Measurements from ENCODE around the gene C17orf107. TPM values are rescaled to one million over a fixed set of nuclear protein-coding genes. Genes with fewer than 3 reads are reported as not detected.

The C17orf107 gene
- polyA plus RNA-seq, 1 donor (not counting 4 experiments of a cell fraction or from before 2014, with no cell fraction given): 0.33 TPM

GRCh38 chr17:4928881-4929280 lies 29.5 kb downstream of the C17orf107 start:
- H3K9me3 ChIP-seq (ENCODE audit: control insufficient read depth, low read depth, low read length): no peaks in the 10 kb centered on the region
- dilution Hi-C loops (cut with MboI; ENCODE audit: extremely low pct_ligation_motif_present, low sequenced_read_pairs): no loop called here
- no peaks in the 10 kb centered on the region for H3K79me2 ChIP-seq (ENCODE audit: control insufficient read depth, insufficient read depth, low read length)
- DNase-seq (ENCODE audit: low read depth, low spot score): no peak
- H4K20me1 ChIP-seq (ENCODE audit: control insufficient read depth, extremely low read depth, insufficient read depth, low read length): no peaks in the 10 kb centered on the region
- no peak for TF ChIP-seq CTCF (optimal IDR thresholded peaks at IDR 0.05 in 1 of 3, IDR thresholded peaks at IDR 0.05 in 1 of 3, conservative IDR thresholded peaks at IDR 0.05 in 1 of 3; ENCODE audit: extremely low read depth in 1 of 3, insufficient read depth in 2 of 3, low read length in 3 of 3)
- TF ChIP-seq EZH2 (IDR thresholded peaks at IDR 0.05; ENCODE audit: low read length): no peak
- no peaks in the 10 kb centered on the region for H3K27me3 ChIP-seq (ENCODE audit: control insufficient read depth, extremely low read depth, insufficient read depth, low read length)
- H3K27ac ChIP-seq (ENCODE audit: control insufficient read depth, insufficient read depth, low read length): no peak overlapping the region
- no peak overlapping the region for H2AFZ ChIP-seq (ENCODE audit: control insufficient read depth, low read length)
- H3K4me2 ChIP-seq (ENCODE audit: control insufficient read depth, extremely low read depth, insufficient read depth, low read depth, low read length): no peak overlapping the region
- H3K4me3 ChIP-seq (ENCODE audit: control insufficient read depth in 2 of 3, extremely low read depth in 1 of 3, insufficient read depth in 2 of 3, low read depth in 1 of 3, low read length in 3 of 3): no peak overlapping the region
- peaks cover 0 to 7% of the 10 kb centered on the region in 2 experiments for H3K36me3 ChIP-seq (ENCODE audit: control insufficient read depth in 2 of 2, extremely low read depth in 1 of 2, insufficient read depth in 2 of 2, low read length in 2 of 2)
- no peak overlapping the region for H3K9ac ChIP-seq (ENCODE audit: control insufficient read depth, extremely low read depth, insufficient read depth, low read length)
- no peaks in the 10 kb centered on the region for H3K9me1 ChIP-seq (ENCODE audit: control insufficient read depth, extremely low read depth, insufficient read depth, low read length)
- no peak for FAIRE-seq
- no peaks in the 10 kb centered on the region for H3K4me1 ChIP-seq (ENCODE audit: control insufficient read depth, extremely low read depth, insufficient read depth, low read length)

- H3K9me3 ChIP-seq (ENCODE audit: control insufficient read depth, low read depth, low read length): no peaks in the 10 kb centered on the region
- no peak within 1 kb of the TSS for H3K27ac ChIP-seq (ENCODE audit: control insufficient read depth, insufficient read depth, low read length)
- H2AFZ ChIP-seq (ENCODE audit: control insufficient read depth, low read length): no peak within 1 kb of the TSS
- H4K20me1 ChIP-seq (ENCODE audit: control insufficient read depth, extremely low read depth, insufficient read depth, low read length): no peaks in the 10 kb centered on the region
- TF ChIP-seq CTCF (optimal IDR thresholded peaks at IDR 0.05 in 1 of 3, IDR thresholded peaks at IDR 0.05 in 1 of 3, conservative IDR thresholded peaks at IDR 0.05 in 1 of 3; ENCODE audit: extremely low read depth in 1 of 3, insufficient read depth in 2 of 3, low read length in 3 of 3): no peak
- TF ChIP-seq EZH2 (IDR thresholded peaks at IDR 0.05; ENCODE audit: low read length): no peak
- FAIRE-seq: no peak
- DNase-seq (ENCODE audit: low read depth, low spot score): no peak
- H3K4me2 ChIP-seq (ENCODE audit: control insufficient read depth, extremely low read depth, insufficient read depth, low read depth, low read length): no peak within 1 kb of the TSS
- no peaks in the 10 kb centered on the region for H3K27me3 ChIP-seq (ENCODE audit: control insufficient read depth, extremely low read depth, insufficient read depth, low read length)
- H3K4me1 ChIP-seq (ENCODE audit: control insufficient read depth, extremely low read depth, insufficient read depth, low read length): peaks cover 7% of the 10 kb centered on the region
- dilution Hi-C loops (cut with MboI; ENCODE audit: extremely low pct_ligation_motif_present, low sequenced_read_pairs): no loop called here
- no peak within 1 kb of the TSS for H3K4me3 ChIP-seq (ENCODE audit: control insufficient read depth in 2 of 3, extremely low read depth in 1 of 3, insufficient read depth in 2 of 3, low read depth in 1 of 3, low read length in 3 of 3)
- H3K9me1 ChIP-seq (ENCODE audit: control insufficient read depth, extremely low read depth, insufficient read depth, low read length): no peaks in the 10 kb centered on the region
- H3K9ac ChIP-seq (ENCODE audit: control insufficient read depth, extremely low read depth, insufficient read depth, low read length): no peak within 1 kb of the TSS
- H3K79me2 ChIP-seq (ENCODE audit: control insufficient read depth, insufficient read depth, low read length): no peaks in the 10 kb centered on the region
- H3K36me3 ChIP-seq (ENCODE audit: control insufficient read depth in 2 of 2, extremely low read depth in 1 of 2, insufficient read depth in 2 of 2, low read length in 2 of 2): peaks cover 0 to 8% of the 10 kb centered on the region in 2 experiments
Measured at GRCh38 chr17:4931963-4932362, 32.6 kb downstream of the C17orf107 start, which contains the start of gene GP1BA. Gene GP1BA (plus strand): TSS chr17:4932277. CDS start chr17:4932605, 328 bp downstream.

Data from keratinocyte (primary cell).